NAMALWA (cell line): ENCODE results near the gene NCCRP1.

Experiments
- DNase-seq: peaks from one replicate; pipeline ENCODE4 v3.0.0-alpha.2; 2015; ENCODE audit warnings: low spot score

Gene NCCRP1

DNA sequence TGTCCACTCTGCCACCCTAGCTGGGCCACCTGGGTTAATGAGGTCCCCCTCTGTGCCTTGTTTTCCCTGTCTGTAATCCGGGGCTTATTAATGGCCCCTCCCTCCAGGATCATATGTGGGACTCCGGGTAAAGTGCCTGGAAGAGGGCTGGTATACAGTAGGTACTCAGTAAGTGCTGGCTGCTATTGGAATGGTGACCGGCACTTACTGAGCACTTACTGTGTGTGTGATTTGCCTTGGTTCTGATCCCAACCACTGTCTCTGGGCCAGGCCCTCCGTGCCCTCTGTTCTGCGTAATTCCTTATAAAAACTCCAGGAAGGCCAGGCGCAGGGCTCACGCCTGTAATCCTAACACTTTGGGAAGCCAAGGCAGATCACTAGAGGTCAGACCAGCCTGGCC, 30.9 kb upstream of the NCCRP1 start:
- DNase-seq, result no peak

DNA sequence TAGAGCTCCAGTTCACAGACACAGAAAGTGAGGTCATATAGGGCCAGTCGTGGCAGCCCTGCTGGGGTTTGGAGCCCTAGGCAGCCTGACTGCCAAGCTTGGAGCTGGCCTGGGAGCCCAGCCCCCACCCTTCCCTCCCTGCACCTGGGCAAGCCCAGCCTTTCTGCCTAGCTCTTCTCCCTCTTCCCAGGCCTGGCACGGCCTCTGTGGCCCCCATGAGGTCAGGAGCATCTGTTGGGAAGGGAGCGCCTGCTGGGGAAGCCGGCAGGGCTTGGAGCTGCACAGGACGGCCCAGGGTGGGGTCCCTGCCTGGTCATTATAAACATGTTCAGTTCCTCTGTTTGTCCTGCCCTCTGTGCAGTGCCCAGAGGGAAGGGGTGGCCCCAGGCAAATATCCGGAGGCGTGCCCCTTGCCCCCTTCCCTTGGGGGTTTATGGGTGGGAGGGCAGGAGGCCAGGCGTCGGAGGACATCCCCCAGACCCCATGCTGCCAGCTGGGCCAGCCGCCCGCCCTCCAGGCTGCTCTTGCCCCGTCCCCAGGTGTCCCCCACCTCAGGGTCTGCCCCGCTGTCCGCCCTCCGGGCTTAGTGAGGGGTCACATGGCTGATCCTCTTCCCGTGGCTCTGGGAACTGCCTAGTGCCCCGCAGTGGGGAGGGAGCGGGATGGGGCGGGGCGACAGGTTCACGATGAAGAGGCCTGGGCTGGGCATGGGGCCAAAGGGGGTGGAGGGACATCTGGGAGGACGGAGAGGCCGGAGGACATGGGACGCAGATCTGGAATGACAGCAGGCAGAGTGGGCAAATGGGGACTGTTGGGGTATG, 30.0 kb upstream of the NCCRP1 start:
- DNase-seq, result no peak

DNA sequence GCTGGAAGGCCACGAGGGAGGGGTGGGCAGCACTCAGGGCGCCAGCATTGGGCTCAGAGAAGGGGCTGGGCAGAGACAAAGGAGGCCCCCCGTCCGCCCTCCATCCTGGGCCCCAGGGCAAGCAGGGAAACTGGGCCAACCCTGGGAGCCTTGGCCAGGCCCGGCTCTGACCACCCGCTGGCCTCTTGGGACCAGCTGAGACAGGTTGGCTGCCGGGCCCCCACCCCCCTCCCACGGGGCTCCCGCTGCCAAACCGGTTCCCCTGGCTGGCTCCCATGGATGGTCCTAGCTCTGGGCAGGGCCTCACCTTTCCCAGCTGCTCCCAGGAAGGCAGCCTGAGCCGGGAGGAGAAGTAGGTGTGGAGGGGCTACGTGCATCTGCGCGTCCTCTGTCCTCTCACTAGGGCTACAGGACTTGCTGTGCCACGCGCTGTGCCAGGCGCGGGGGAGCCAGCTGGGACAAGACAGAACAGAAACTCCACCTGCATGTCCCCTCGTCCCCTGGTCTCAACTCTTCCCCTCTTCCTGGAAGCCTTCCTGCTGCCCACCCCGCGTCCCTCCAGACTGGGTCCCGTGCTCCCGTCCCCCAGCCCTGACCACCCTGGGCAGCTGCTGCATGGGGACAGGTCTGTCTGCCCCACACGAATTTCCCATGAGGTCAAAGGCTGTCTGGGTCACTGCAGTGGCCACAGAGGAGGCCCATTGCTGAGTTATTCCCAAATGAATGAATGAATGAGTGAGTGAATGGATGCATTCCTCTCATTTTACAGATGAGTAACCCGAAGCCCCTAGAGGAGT, 29.1 kb upstream of the NCCRP1 start:
- DNase-seq, result no peak

DNA sequence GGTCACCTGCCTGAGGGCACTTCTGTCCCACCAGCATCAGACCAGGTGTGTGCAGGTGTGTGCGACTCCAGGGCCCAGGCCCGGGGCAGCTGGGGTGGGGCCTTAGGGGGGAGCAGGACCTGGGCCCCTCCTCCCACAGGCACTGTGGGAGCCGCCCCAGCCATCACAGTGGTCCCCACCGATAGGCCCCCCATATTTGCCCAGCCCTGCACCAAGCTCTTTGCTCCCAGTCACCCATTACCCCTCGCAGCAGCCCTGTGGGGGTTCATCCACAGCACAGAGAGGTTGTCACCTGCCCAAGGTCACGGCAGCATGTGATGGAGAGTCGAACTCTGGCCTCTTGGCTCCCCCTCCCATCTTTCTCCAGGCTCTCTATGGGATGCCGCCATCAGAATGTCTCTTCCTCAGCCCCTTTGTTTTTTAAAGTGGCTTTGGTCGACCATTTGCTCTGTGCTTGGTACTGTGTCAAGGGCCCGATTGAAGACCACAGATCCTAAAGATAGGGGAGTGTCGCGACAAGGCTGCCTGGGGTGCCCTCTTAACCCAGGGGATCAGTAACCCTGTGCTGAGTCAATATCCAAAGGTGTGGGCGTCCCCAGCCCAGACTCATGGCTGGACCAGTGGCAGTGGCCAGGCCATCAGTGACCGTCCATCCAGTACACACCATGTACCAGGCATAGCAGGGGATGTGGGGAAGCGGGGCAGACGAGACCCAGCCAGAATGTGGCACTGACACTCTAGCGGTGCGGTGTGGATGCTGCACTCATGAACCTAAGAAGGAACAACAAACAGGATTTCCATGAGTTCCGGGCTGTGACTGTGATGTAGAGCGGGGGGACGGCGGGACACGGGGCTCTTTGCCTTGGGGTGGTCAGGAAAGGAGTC, 28.3 kb upstream of the NCCRP1 start:
- no peak for DNase-seq

DNA sequence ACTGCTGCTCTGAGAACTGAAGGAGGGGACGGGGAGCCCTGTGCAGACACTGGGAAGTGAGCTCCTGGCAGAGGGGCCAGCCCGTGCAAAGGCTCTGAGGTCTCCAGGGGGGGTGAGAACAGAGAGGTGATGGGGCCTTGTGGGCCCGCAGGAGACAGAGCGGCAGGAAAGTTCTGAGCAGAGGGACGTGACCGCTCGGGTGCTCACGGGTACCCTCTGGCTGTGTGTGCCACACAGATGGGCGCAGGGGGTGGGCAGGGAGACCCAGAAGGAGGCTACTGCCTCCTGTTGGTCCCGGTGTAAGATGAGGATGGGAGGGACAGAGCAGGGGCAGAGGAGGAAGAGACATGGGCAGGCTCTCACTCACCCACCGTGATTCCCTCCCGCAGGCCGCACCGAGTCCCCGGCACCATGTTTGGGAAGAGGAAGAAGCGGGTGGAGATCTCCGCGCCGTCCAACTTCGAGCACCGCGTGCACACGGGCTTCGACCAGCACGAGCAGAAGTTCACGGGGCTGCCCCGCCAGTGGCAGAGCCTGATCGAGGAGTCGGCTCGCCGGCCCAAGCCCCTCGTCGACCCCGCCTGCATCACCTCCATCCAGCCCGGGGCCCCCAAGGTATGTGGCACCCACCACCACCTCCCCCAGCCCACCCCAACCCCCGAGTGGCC, 27.5 kb upstream of the NCCRP1 start:
- no peak for DNase-seq

DNA sequence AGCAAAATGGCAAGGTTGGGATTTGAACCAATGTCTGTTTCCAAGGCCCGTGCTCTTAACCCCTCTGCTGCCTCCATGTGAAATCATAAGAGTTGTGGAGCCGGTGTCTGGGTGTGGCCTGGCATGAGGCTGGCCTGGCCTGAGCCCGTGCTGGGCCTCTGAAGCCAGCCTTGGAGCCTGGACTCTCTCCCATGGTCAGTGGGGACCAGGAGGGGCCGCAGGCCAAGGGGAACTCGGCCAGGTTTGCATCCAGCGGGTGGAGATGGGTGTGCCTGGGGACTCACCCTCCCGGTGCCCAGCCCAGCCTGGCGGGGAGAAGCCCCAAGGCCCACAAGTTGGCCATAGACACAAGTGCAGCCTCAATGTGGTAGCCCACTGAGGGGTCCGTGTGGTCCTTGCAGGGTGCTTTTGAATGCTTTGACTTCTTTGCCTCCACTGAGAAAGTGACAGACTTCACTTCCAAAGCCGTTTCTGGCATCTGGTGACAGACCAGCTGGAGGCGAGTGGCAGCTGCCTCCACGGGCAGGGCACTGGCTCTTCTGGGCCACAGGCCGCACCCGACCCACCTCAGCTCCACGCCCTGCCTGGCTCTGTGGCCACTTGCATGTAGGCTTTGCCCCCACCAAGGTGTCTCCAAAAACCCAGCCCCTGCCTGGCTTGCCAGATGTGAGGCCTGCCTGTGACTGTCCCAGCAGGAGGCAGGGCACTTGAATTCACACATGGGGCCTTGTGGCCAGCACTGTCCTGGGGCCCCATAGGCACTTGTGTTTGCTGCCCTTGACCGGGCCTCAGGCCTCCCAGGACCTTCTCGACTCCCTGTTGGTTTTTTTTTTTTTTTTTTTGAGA, 26.2 kb upstream of the NCCRP1 start:
- no peak for DNase-seq

DNA sequence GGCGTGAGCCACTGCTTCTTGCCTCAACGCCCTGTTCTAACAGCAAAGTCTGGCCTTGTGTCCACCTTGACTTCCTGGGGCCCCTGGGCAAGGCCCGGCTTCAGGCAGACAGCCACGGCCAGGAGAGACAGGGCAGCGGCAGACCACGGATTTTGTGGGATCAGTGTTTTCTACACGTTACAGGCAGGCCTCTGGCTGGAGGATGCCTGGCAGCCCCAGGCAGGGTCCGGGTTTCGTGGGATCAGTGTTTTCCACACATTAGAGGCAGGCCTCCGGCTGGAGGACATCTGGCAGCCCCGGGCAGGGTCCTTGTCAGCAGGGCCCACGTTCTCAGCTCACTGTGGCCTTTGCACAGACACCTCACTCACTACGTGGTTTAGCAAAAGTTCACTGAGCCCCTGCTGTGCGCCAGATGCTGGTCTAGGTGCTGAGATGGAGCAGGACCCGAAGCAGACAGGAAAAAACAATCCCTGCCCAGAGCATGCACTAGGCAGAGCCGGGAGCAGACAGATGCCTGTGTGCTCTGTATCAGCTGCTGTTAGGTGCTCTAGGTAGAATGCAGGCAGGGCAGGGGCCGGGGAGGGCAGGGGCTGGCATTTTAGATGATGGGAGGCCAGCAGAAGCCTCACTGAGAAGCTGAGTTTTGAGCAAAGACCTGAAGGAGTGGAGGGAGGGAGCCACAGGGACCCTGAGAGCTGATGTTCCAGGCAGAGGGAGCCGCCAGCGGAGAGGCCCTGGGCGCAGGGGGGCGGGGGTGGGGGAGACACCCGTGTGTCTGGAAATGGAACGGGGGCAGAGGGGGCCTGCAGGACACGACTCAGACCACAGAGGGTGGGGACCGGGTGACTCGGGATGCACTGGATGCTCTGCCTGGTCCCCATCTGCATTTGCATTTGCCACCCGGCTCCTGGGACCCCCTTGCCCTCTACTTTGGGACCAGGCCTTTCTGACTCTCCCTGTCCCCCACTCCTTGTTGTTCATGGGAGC, 25.0 kb upstream of the NCCRP1 start:
- no peak for DNase-seq

DNA sequence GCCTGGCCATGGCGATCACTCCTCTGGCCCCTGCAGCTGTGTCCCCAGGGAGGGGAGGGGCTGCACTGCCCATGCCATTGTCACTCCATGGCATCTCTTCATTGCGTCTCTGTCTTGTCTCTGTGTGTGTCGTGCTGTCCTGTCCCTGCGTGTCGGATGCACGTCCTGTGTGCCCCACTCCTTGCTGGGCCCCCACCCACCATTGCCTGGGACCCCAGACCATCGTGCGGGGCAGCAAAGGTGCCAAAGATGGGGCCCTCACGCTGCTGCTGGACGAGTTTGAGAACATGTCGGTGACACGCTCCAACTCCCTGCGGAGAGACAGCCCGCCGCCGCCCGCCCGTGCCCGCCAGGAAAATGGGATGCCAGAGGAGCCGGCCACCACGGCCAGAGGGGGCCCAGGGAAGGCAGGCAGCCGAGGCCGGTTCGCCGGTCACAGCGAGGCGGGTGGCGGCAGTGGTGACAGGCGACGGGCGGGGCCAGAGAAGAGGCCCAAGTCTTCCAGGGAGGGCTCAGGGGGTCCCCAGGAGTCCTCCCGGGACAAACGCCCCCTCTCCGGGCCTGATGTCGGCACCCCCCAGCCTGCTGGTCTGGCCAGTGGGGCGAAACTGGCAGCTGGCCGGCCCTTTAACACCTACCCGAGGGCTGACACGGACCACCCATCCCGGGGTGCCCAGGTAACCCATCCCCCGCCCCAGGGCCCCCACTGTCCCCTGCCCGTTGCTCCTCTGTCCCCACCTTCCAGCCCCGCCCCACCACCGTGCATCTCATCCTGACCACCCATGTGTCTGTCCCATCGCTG, 23.9 kb upstream of the NCCRP1 start:
- DNase-seq, result no peak

DNA sequence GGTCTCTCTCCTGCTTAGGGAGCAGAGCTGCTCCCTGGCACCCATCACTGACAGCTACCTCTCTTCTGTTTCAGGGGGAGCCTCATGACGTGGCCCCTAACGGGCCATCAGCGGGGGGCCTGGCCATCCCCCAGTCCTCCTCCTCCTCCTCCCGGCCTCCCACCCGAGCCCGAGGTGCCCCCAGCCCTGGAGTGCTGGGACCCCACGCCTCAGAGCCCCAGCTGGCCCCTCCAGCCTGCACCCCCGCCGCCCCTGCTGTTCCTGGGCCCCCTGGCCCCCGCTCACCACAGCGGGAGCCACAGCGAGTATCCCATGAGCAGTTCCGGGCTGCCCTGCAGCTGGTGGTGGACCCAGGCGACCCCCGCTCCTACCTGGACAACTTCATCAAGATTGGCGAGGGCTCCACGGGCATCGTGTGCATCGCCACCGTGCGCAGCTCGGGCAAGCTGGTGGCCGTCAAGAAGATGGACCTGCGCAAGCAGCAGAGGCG, 23.2 kb upstream of the NCCRP1 start:
- no peak for DNase-seq

DNA sequence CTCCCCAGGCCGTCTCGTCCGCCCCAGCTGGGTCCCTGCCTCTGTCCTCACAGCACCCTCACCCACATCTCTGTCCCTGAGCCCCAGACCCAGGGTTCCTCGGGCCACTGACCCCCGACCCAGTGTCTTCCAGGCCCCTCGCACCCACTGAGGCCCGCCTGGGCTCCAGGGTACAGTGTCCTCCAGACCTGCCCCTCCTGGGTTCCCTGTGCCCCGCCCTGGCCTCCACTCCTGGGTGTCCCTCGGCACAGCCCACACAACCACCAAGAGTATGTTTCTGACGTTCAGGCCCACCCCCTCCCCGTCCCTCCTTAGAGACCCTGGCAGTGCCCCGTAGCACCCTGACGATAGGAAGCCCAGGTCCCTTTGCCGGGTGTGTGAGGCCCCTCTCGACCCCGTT, 22.6 kb upstream of the NCCRP1 start:
- no peak for DNase-seq

DNA sequence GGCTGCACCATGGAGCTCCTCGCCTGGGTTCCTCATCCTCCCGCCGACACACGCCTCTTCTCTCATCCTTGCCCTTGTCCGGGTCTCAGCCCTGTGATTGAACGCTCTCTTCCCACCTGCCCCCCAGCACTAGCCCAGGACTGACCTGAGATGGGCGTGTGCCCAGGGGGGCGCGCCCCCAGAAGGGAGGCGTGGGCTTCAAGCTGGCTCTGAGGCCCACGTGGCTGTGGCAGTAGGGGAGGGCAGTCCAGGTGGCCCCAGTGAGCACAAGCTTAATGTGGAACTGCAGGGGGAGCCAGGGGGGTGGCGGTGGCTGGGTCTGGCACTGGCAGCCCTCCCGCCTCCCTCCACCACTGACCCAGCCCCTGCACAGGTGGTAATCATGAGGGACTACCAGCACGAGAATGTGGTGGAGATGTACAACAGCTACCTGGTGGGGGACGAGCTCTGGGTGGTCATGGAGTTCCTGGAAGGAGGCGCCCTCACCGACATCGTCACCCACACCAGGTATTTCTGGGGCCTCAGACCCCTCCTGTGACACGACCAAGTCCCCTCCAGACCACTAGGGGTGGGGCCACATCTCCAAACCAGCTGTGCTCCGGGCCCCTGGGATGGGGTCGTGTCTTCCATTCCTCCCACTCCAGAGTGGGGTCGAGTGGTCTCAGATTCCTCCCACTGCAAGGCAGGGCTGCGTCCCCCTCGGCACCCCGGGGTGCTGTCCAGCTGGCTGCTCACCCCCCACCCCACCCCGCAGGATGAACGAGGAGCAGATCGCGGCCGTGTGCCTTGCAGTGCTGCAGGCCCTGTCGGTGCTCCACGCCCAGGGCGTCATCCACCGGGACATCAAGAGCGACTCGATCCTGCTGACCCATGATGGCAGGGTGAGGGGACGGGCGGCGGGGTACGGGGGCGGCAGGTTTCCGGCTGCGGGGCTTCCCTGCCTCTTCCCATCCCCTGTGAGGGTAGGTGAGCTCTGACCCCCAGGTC, 21.9 kb upstream of the NCCRP1 start:
- no peak for DNase-seq

DNA sequence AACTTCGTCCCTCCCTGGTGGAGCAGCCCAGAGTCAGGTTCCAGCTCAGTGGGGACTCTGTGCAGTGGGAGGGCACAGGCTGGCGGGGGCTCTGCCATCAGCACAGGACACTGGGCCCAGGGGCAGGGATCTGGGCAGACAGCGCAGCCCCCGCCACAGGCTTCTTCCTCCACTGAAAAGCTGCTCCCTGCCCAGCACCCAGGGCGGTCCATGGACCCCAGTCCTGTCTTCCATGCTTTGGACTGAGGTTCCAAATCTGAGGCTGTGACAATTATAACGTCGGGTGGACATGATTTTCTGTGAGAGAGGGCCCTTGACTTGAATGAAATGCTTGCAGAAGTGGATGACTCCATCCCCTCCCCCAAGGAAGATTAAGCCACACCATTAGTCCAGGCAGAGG, 21.2 kb upstream of the NCCRP1 start:
- DNase-seq, result no peak

DNA sequence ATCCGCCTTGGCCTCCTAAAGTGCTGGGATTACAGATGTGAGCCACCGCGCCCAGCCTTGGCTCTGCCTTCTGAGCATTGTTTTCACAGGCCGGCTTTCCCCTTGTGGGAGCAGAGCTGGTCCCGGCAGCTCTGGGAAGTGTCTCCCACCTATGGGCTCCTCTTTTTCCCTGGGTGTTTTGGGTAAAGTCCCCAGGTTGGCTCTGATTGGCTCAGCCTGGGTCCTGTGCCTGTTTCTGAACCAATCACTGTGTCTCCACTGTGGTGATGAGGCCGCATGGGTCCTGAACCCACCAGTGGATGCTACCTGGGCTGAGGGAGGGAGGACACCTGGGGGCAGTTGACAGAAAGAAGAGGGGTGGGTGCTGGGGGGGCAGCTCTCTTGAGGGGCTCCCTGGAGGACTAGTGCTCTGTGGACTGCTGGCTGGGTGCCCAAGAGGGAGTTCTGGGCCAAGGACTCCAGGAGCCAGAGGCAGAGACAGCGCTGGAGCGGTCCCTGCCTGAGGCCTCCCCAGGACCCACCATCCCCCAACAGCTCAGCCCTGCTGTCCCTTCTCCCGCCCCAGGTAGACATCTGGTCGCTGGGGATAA, 19.6 kb upstream of the NCCRP1 start:
- DNase-seq, result no peak

DNA sequence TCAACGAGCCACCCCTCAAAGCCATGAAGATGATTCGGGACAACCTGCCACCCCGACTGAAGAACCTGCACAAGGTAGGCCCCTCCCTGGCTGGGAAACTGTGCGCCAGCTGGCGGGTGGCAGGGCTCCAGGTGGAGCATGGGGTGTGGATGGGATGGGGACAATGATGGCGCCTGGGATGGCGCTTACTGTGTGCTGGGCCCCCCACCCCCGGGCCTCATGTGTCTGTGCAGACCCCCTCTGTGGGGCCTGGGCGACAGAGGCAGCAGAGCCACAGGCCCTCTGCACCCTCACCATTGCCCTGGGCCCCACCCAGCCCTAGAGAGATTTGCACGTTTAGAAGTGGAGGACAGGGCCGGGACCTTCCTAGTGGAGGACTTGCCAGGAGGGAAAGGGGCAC, 19.0 kb upstream of the NCCRP1 start:
- DNase-seq, result no peak

DNA sequence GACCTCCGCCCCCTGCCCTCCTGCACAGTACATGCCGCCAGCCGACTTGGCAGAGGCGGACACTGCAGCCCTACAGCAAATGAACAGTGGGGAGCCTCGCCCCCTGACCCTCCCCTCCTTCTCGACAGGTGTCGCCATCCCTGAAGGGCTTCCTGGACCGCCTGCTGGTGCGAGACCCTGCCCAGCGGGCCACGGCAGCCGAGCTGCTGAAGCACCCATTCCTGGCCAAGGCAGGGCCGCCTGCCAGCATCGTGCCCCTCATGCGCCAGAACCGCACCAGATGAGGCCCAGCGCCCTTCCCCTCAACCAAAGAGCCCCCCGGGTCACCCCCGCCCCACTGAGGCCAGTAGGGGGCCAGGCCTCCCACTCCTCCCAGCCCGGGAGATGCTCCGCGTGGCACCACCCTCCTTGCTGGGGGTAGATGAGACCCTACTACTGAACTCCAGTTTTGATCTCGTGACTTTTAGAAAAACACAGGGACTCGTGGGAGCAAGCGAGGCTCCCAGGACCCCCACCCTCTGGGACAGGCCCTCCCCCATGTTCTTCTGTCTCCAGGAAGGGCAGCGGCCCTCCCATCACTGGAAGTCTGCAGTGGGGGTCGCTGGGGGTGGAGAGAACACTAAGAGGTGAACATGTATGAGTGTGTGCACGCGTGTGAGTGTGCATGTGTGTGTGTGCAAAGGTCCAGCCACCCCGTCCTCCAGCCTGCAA, 18.3 kb upstream of the NCCRP1 start:
- DNase-seq, result no peak

DNA sequence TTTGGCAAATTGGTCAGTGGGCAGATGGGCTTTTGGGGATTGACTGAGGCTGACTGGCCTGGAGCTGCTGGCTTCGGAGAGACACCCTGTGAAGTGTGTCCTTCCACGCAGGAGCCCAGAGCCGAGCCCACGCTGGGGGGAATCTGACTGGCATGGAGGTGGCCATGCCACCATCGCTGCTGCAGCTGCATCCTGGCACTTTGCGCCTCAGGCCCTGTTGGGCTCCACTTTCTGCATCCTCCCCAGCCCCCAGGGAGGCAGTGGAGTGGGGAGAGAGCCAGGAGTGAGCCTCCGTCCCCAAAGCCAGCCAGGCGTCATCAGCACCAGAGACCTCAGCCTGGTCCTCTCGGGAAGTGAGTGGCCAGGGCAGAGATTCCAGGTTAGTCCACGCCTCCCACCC, 17.0 kb upstream of the NCCRP1 start:
- no peak for DNase-seq
